NCI-H524 treated with DMSO at 0.1 percent for 48 hours (cell line): Measurements from ENCODE around the gene BTBD3.
A peak's percentile ranks its signal among the peaks of the same experiment; 100 is the strongest.

Experiments
- DNase-seq: peaks from one replicate; lab custom pipeline; 2025; lab: John Stamatoyannopoulos, UW

The BTBD3 gene

DNA sequence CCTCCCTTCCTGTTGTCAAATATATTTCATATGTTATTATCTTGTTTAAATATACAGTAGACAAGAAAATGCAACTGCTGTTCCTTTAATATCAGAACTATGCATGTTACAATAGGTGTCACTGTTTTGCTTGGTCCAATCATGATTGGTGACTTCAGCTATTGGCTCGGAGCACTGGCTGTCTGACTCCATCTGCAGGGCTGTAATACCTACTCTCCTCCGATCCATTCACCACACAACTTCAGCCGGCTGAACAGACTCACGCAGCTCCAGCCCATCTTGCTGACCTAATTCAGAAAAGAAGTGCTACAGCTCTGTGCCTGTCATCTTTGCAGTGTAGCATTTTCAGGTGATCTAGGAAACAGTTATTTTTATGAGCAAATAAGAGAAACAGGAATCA, at the start of gene BTBD3:
TSS of gene BTBD3 (plus strand) at position 231 of the 400 bp plus-strand sequence. CDS start 383 bp downstream, outside the sequence.
- DNase-seq: peak; percentile 84

DNA sequence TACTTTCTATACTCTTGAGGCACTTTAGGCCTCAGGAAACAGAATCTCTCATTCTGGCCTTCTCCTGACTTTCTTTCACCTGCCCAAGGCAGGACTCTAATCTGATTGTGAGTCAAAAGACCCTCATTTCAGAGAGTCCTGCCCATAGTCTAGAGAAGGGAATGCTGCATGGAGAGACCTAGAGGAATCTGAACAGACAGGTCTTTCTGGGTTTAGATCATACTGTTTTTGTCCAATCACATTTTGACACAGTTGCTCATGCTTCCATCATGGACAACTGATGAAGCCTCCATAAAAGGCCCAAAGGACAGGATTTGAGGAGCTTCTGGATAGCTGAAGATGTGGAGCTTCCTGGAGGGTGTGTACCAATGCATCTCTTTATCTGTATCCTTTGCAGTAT, 48.1 kb upstream of the BTBD3 start:
- no peak for DNase-seq

DNA sequence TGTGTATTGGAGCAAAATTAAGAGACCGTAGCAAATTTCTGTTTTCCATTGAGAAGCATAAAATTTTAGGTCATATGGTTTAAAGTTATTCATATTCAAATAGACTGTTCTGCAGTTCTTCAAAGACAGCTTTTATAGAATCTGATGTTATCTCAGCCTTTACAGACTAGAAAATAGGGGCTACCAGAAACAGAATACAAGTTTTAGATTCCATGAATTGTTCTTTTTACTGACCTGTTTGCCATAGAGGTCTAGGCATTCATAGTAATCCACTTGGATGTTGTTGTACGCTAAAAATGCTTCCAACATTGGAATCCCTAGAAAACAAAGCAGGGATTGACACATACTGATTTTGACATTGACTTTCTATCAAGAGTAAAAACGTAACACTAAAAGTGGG, 47.3 kb upstream of the BTBD3 start:
- no peak for DNase-seq

DNA sequence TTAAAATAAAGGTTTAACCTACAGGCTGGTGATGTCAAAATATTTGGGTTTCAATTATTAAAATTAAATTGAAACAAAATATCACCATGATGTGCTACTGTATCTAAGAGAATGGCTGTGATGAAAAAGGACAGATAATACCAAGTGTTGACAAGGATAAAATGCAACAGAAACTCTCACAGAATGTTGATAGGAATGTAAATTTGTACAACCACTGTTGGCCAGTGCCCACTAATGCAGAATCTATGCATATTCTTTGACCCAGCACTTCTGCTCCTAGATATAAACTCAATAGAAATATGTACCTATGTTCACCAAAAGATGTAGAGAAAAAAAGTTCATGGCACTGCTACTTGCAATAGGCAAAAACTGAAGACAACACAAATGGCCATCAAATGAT, 41.1 kb upstream of the BTBD3 start:
- no peak for DNase-seq

DNA sequence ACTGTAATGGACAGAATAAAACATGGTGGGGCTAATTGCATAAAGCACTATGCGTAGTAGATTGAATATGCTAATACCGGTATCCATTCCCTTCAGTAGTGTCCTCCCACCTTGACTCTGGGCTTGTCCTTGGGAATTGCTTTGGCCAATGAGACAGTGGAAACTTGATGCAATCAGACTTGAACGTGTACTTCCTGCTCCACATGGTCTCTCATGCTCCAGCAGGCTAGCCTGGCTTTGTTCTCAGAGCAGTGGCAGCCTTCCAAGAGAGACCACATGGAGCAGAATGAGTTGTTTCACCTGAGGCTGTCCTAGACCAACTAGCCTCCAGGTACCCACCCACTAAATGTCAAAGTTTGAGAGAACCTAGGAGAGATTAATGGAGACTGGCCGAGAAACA, 37.0 kb upstream of the BTBD3 start:
- DNase-seq: no peak

DNA sequence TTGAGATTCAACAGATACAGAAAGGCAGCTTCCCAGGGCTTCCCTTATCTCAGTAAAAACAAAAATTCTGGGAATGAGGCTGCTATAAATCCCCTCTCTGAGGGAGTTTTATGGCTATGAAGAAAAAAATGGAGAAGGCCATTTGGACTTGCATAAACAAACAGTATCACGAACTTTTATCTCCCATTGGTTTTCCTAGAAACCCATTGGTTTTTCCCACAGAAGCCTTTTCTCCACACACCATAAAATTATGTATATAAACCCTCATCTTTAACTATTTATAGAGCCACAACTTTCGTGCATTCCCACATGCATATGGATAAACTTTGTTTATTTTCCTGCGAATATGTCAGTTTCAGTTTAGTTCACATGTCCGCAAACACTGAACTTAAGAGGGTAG, 36.2 kb upstream of the BTBD3 start:
- DNase-seq: no peak

DNA sequence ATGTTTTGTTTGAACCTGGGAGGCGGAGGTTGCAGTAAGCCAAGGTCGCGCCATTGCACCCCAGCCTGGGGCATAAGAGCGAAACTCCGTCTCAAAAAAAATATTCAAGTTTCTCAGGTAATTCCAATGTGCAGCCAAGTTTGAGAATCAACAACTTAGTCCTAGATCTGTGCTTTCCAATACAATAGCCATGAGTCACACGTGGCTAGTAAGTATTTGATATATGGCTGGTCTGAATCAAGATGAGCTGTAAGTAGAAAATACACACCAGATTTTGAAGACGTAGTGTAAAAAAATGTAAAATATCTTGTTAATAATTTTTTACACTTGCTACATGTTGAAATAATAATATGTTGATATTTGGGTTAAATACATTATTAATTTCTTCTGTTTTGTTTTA, 35.0 kb upstream of the BTBD3 start:
- no peak for DNase-seq

DNA sequence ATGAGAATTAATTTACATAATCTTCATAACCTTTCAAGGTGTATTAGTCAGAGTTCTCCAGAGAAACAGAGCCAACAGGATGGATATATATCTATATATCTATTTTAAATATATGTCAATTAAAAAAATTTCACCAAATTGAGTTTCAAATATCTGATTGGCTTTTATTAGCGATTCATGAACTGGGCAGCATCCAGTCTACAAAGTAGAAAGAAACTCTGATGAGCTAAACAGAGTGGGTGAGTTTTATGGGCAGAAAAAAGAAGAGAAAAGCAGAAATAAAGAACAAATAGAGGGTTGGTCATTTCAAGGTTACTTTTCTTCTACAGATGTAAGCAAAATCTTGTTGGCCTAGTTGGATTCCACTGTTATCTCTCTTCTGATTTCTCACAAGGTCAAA, 29.0 kb upstream of the BTBD3 start:
- no peak for DNase-seq

DNA sequence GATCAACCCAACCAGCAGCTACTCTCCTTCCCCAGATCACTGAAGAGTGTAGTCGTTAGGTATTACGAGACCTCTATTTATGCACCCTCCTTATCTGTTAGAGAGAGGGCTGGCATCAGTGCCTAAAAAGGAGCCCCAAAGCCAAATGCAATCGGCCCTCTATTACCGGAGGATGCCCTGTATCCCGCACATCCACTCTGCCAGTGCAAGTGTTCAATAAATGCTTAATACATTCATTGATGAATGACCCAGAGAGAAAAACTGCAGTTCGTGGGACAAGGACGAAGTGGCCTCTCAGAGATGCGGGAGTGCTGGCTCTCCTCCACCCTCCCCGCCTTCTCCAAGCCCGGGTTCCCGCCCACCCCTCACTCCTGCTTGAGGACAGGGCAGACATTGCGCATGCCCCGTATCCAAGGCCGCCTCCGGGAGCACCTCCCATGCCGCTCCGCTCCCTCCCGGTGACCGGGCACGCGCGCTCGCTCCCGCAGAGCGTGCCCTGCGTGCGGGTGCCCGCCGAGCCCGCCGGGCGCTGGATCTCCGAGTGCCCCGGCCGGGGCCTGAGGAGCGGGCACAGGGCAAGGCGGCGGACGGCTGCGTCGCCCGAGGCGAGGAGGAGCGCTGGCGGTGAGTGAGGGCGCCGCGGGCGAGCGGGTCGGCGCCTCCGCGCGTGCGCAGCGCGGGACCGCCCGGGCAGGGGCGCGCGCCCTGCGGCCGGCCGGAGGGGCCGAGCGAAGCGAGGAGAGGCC, 27.2 kb upstream of the BTBD3 start:
- peak; percentile 80 for DNase-seq

DNA sequence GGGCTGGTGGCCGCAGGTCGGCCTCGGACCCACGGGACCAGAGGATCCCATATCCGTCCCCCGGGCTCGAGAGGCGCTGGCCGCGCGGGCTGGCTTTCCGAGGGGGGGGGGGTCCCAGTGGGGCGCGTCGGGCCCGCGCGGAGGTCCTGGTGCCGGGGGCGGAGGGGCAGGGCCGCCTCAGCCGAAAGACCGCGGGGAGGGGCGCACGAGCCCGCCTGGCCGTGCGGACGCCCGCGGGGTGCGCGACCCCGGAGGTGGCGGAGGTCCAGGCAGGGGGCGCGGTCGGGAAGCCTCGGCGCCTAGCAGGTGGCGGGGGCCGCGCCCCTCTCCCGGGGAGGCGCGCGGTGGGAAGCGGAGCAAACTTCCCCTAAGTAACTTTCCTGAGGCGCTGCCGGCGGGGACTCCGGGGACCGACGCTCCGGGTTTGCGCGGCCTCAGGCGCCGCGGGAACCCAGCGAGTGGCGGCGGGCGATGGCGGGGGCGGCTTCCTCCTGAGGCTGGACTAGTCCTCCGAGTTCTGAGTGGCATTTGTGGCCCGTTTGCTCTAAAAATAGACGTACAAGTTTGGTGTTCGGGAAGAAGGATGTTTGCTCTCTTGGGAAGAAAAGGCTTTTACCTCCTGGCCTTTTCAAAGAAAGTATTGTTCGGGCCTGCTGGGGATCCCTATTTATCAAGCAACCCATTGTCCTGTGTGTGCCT, 26.5 kb upstream of the BTBD3 start:
- no peak for DNase-seq

DNA sequence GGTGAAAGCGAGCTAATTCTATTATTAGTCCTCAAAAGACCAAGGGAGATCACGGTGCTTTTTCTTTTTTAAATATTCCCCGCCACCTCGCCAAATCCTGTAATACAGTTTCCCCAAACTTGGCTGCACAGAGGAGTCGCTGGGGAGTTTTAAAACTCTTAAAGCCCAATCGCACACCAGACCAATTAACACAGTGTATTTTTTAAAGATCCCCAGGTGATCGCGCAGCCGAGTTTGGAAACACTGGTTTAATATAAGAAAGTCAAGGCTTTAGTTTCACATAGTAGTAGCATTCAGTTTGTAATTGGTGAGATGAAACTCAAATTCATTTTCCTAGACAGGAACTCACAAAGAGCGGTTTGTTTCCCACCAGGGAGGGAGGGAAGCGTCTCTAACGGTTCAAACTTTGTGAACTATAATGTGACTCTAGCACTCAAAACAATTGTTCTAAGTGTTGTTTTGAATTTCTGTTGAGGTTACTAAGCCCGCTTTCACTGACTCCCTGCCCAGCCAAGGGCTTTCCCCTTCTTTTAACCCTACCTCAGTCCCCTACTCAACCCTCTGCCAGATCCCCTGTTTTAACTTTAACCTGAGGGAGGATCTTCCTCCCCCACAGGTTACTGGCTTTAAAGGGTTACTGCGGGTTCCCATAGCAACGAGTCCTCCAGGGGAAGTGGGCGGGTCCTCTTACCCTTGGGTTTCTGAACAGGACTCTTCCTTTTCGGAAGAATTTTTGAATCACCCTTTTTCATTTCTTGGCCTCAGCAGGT, 25.7 kb upstream of the BTBD3 start:
- peak; percentile 37 for DNase-seq

DNA sequence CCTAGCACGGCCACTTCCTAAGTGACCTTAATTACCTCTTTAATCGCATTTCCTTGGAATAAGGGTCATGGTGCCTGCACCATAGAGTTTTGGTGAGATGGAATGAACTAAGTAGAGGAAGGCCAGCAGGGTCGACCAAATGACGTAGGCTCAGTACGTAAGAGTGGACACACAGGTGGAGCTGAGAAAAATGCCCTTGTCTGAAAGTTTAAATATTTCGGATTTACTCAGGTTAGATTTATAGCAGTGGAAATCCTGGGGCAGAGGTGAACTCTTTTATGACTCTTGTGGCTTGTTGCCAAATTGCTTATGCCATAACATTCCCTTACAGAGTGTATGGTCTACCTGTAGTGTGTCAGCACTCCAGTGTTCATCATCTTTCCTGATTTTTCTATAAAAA, 23.6 kb upstream of the BTBD3 start:
- no peak for DNase-seq

DNA sequence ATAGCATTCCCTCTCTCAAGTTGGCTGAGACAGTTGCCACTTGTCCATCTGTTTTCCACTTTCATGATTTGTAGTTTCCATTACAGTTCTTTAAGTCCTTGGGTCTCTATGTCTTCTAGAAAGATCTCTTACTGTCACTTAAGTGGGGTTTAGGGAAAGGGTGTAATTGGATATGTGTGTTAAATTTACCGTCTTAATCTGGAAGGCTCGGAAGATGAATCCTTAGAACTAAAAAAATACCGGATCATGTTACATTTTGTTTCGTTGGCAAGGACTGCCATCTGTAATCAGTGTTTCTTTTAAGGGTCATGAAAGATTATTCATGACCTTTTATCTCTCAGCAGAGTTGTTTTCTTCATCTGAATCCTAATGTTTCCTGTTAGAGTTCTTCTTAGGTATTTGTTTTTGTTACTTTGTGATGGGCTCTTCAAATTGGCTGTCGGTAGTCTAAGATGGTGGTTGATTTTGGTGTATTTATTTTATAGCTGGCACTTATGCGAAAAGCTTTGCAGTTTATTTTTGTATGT, 21.8 kb upstream of the BTBD3 start:
- DNase-seq: peak; percentile 100

DNA sequence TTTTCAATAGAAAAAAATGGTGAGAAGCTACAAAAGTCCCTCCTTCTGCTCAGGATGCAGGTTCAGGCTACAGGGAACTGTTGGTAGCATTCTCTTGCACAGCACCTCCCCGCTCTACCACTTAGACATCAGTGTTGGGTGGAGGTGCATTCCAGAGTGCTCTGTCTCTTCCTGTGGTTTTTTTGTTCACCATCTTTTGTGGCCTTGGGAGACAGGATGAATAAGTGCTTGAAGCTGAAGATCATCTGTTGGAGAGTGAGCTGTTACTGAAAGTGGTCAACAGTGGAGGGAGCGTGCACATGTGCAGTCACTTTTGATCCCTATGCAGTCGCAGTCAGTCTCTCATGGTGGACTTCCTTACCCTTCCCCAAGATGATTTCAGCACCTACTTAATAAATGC, 16.6 kb upstream of the BTBD3 start:
- no peak for DNase-seq

DNA sequence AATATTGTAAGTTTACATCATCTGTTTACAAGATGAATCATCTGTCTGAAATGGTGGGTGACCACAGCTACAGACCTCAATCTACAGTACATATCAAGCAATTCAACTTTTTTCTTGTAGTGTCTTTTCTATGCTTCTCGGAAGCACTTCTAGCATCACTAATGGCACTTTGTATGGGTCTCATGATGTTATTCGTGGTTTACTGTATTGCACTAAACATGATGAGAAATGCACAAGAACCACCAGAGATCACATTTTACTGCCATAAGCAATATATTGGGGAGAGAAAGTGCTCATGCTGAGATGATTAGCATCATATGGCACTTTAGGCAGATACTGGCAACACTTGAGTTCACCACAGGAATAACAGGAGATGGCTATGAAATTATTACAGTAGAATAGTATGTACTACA, 15.4 kb upstream of the BTBD3 start:
- DNase-seq: no peak

DNA sequence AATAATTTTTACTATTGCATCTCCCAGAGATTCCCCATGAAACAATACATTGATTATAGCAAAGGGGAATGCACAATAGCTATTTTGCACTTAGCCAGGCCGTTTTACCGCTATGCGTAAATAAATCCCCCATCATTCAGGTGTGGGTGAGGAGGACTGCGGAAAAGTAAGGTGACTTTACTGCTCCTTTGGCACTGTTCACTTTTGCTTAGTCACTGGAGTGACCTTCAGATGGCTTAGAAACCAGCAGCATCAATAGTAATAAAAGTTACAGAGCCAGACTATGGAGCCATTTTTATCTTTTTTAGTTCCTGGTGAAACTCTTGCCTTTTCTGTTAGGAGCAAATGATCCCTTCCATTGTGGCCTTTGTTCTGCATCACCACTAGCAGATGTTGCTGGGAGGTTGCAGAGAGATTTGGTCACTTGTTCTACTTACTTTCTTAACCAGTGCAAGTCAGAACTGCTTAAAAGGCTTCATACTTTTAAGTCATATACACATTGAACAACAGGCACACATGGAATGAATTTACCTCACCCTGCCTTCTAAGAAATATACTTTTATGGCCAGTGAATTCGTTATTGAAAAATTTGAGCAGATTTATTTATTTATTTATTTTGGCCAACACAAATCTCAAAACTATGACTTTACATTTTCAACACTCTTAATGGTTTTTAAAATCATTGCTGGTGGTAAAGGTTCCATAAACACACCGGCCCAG, 12.1 kb upstream of the BTBD3 start:
- DNase-seq: no peak

DNA sequence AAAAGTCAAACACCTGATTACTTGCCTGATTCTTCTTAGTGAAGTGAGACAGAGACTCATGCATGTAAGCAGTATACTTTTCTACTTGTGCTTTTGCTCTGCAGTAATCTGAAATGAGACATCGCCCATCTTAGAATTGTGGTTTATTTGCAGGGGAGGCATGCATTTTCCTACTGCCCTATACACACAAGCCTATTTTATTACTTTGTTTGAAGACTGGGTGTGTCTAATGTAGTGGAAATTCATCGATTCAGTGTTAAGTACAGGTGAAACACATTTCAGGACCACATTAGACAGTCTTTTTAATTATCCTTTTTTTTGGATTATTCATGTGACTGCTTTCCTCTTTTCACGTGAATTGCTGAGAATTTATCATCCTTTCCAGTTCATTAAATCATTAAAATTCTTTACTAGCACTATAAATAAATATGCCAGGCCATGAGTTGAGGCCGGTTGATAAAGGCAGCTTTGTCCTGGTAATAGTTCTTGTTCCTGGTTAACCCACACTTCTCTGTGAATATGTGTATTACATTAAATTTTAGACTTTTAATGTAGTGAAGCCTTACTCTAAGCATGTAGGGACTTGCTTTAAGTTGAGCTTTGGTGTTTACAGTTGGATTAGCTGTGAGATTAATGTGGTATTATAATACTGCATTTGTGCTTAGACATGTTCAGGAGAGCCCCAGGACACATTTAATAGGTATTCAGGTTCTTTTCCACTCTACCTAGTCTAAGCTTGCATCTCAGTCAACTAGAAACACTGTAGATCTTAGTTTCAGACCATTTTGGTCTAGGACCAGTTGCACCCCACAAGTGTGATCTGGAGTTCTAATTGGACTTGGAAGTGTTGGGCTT, 10.8 kb upstream of the BTBD3 start:
- no peak for DNase-seq

DNA sequence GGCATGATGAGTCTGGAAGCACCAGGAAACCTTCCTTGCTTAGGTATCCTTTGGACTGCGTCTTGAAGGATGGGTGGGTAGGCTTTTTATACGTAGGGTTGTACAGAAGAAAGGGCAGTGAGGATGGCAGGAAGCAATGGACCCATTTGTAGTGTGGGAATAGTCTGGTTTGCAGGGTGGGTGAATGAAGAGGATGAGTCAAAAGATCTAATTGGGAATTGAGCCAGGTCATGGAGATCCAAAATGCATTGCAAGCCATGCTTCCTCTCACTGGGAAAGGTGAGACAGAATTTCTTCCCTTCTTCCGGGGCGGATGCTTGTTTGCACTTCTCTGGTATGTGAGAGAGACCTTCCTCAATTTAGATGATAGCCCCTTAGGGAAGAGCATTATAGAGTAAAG, 10.1 kb upstream of the BTBD3 start:
- DNase-seq: no peak

DNA sequence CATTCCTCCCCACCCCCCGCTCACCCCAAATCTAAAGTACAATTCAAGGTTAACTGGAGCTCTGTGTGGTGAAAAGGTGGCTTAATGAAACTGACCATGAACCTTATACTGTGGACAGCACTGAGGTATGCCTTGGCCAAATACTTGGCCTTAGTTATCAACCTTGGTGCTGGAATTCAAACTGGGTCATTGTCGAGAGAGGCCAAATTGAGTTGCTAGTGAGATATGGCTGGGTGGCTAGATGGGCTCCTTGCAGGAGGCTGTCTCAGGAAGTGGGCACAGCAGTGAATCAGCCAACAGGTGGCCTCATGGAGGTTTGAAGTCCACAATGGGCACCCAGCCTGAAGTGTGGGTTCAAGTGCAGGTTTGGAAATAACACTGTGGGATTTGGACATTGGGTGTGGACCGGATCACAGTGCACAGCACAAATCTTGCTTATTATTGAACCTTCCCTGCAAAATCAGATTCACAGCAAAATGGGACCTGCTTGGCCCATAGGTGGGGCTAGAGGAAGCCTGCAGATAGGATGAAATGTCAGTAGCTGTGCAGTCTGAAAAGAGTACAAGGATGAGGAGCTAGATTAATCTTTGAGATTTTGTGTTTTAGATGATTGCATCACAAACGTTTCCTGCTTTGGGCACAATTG, 5.6 kb upstream of the BTBD3 start:
- no peak for DNase-seq

DNA sequence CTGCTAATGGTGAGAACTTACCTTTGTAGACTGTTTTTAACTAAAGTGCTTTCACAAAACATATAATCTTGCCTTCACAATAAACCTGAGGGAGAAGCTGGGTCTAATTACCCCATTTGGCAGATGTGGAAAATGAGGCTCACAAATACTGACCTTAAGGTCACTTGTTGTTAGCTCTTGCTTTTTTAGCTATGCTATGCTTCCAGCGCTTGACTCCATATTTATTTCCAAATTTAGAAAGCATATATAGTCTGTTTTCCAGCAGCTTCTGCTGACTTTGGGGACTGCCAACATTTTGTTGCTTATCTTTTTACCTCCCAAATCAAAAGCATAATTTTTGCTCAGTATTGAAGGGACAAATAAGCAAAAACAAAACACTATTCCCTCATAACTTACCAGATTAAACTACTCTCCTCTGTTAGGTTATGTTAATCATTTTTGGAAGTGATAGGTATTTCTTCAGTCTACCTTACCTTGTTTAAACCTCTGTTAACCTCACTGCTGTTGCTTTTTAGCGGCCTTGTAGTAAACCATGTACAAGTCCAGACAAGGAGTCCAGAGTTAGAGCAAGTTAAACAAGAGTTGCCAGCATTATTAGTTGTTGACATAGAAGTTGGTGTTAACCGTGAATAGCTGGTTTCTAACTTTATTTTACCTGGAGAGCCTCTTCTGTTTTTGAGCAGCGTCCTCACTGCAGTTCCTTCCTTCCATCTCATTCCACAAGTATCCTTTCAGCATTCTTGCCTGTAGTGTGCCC, 4.9 kb upstream of the BTBD3 start:
- no peak for DNase-seq
